Activated naive CD4-positive, alpha-beta T cell treated with anti-CD3 and anti-CD28 coated beads, Interleukin-2, amount 50 U/mL, for 72 hours (primary cell): ENCODE data around the gene LRRIQ1. TPM values are rescaled to one million over a fixed set of nuclear protein-coding genes. Genes with fewer than 3 reads are reported as not detected.
"Not testable (repeated sequence)": the region's sequence is repeated elsewhere in the genome, so short reads cannot be mapped to it uniquely, and the experiment has no call there.

Experiments used
- ATAC-seq, 2 donors: fragments of 150-1000 bp; cut with Tn5 transposase; 2 replicates each; pipeline ENCODE4 v1.10.0; 2021; ENCODE audit warnings: mild to moderate bottlenecking in 2 of 2, moderate library complexity in 2 of 2
- DNase-seq, 2 donors: peaks; one replicate each; pipeline ENCODE4 v3.0.0; 2021 to 2022; ENCODE audit warnings: low spot score in 2 of 2
- H3K27ac Mint-ChIP-seq, 2 donors: one replicate each; pipeline ENCODE4 v1.8.0; 2022; ENCODE audit warnings: mild to moderate bottlenecking in 2 of 2, mixed read lengths in 2 of 2
- H3K36me3 Mint-ChIP-seq, 2 donors: one replicate each; pipeline ENCODE4 v1.8.0; 2022; ENCODE audit warnings: mixed read lengths in 2 of 2
- H3K9me3 Mint-ChIP-seq, 2 donors: one replicate each; pipeline ENCODE4 v1.8.0; 2022; ENCODE audit warnings: mixed read lengths in 2 of 2
- total RNA-seq, 2 donors: library from RNA; stranded (reverse); gene quantifications; one replicate each; pipeline ENCODE4 v1.2.3, GENCODE V29; 2022

Gene LRRIQ1, protein sequence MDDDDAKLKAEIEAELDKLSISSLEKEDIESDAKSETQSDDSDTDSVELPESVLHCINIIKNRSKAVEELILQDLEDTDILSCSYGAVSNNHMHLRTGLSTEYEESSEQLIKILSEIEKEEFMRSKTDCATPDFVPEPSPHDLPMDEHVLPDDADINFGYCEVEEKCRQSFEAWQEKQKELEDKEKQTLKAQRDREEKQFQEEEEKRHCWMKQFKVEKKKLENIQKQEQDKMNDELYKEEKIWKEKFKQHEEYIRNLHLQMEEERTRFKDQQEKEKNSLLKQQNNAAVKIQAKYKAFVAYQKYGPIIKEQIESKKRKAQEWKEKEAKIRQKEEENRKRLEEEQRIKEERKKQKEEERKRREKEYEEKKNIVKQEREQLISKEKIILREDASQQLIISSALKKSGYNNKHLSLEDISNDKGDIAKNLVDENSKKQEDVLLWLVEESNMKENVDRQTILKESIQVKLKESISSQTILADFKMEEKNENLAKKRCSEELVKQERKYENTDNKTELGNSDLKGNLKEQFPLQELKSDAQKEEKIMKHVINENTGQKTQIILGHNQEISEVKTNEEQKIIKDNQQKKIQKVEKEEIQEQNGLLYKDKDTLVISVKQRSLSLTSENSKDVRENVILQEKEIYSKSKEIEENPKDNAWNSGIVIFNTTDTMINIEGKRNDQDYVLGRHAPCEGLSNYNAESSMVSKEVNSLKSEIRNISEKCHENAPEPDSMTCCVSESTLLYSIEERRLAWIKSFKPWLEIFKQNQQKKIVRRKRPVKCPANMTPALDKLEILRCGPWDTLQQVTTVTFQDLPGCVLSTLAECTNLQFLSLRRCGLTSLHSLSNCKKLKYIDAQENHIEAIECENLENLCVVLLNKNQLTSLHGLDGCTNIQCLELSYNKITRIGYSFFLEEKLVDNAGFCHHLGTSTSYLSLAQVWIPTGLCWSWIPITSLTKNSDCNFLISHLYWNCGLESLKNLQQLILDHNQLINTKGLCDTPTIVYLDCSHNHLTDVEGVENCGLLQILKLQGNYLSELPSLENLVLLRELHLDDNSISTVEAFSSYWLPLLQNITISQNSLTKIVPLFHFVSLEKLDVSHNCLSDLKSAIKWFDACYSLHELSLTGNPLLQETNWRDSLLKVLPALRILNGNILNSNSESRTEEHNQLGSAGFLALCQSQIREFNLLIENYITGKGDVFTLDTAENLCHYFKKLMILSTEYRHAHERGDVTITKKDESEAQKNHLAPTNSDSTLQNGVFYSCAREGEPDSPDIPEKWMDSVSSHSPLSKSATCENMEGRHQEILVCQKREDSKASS (N-terminal part only)
- not detected for total RNA-seq

DNA sequence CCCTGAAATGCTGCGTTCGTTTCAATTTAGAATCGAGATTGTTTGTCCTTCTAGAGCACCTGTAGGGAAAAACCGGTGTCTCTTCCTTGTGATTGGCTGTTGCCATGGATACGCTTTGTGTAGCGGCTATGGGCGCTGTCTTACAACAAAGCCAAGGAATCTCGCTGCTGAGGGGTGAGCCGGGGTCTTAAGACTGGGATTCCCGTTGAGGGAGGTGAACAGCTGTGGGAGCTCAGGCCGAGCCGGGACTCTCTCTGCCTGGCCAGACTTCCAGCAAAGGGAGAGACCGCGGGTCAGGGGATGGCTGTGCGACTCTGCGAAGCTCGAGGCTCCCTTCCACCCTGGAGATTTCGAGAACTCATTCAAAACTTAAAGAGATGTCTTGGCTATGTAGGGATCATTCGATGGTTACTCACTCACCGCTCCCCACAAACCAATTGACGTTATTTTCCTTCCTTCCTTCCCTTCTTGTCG, at the start of gene LRRIQ1, which contains the start of gene TSPAN19:
TSS of gene LRRIQ1 (plus strand) at position 118 of the 474 bp plus-strand sequence. CDS start 1,826 bp downstream, outside the sequence.
TSS of gene TSPAN19 (minus strand) at position 44 of the 474 bp plus-strand sequence. CDS start 6,331 bp downstream, outside the sequence.
- Mint-ChIP-seq H3K27ac (no peak within 1 kb of the TSS), H3K36me3 (no peaks in the 10 kb centered on the region), H3K9me3 (no peaks in the 10 kb centered on the region)
- ATAC-seq, result peak in 1 of 2 donors; percentile 77
- DNase-seq, result peak in 1 of 2 donors; percentile 13

DNA sequence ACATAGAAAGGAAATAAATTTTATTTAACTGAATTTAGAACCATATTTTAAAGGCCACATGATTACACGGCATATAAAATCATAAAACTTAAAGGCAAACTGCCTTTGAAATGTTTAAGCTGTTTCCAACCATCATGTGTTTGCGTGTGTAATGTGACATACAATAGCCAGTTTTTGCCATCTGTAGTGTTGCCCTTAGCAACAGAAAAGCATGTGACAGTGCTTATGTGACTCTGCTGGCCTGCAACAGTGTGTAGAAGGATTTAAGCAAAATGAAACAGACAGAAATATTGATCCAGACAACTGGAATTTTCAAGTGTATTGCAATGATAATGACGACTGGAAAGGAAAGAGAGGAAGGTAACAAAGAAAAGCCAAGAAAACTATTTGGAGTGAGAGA, 49.6 kb upstream of the LRRIQ1 start:
- ATAC-seq (no peak), DNase-seq (no peak)
- H3K27ac Mint-ChIP-seq, result no peak overlapping the region
- no peaks in the 10 kb centered on the region for H3K36me3 Mint-ChIP-seq
- no peaks in the 10 kb centered on the region for H3K9me3 Mint-ChIP-seq

DNA sequence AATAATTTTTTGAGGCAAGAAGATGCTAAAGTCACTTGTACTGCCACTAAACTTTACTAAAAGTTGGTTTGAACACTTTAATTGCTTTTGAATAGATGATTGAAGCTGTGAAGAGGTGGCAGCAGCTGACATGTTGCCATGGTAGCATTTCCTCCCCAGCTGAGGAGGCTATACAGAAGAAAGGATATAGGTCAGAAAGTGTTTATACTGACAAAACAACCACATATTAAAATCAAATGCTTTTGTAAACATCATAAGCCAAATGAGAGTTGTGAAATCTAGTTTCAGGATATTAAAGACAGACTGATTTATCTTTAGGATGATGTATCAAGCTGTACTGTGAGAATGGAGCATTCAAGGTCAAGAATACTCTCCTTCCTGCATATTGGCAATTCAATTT, 41.7 kb upstream of the LRRIQ1 start:
- DNase-seq (no peak), ATAC-seq (no peak)
- H3K9me3 Mint-ChIP-seq, result peaks cover 5 to 8% of the 10 kb centered on the region in 2 donors
- H3K36me3 Mint-ChIP-seq, result no peaks in the 10 kb centered on the region
- H3K27ac Mint-ChIP-seq, result no peak overlapping the region

DNA sequence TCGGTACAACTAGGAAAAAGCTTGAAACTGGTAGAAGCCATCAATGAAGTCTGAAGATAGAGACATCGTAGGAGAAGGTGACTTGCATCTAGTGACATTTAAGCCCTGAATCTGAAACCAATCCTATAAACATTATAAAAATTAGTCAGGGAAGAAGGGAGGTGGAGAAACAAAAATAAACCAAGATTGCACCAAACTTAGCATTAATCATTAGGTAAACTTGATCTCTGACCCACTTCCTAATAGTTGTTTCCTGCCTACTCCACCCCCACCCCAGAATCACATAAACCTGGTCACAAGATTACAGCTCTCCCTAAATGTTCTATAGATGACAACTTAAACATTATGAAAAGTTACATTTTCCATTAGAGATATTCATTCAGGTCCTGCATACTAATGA, 40.5 kb upstream of the LRRIQ1 start:
- peaks cover 5 to 8% of the 10 kb centered on the region in 2 donors for H3K9me3 Mint-ChIP-seq
- no peak for ATAC-seq
- DNase-seq, result no peak
- H3K27ac Mint-ChIP-seq, result no peak overlapping the region
- no peaks in the 10 kb centered on the region for H3K36me3 Mint-ChIP-seq

DNA sequence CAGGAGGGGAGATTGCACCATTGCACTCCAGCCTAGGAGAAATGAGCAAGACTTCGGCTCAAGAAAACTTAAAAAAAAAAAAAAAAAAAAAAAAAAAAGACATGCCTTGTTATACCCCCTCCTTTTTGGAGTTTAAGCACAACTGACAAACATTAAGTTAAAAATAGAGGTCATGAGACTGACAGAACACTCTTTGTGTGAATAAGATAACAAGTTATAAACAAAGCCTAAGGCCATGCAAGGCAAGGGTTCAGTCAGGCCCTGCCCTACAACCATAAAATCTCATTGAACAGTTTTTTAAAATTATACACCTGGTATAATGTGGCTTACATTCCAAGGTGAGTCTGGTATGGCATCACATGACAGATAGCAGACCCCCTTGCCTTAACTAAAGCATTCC, 39.4 kb upstream of the LRRIQ1 start:
- no peak overlapping the region for H3K27ac Mint-ChIP-seq
- peaks cover 5 to 8% of the 10 kb centered on the region in 2 donors for H3K9me3 Mint-ChIP-seq
- ATAC-seq (no peak), DNase-seq (no peak)
- H3K36me3 Mint-ChIP-seq, result no peaks in the 10 kb centered on the region

DNA sequence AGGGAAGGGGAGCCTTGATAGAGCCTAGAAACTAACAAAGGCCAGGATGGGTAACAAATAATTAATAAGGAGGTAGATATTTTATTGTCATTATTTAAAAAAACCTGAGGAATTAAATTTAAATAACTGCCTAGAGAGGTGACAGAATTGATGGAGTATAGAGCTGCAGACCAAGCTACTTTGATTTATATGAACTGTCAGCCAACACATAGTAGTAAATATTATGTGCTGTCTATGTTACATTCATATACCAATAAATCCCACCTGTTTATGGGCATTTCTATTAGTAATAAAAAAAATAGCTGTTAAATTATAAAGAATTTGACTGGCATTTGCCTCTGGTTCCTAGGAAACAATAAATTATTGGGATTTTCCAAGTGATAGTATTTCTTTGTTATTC, 37.8 kb upstream of the LRRIQ1 start:
- no peak for DNase-seq
- Mint-ChIP-seq H3K9me3 (peaks cover 12 to 13% of the 10 kb centered on the region in 2 donors), H3K27ac (no peak overlapping the region), H3K36me3 (no peaks in the 10 kb centered on the region)
- no peak for ATAC-seq

DNA sequence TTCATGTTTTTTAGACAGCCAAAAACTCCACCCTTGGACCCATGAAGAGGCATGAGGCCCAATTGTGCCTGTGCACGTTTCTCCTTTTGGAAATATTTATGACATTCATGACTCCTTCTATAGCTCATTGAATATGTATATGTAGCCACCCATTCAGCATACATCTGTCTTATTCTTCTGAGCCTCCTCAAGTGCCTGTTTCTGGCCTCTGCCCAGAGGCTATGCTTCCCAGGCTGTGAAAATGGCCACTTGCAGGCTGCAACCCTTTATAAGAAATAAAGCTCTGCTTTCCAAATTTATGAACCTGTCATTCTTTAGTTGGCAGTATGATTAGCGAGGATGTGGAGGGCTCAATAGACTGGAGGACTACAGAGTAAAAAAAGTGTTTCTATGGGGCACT, 35.4 kb upstream of the LRRIQ1 start:
- DNase-seq (no peak), ATAC-seq (no peak)
- Mint-ChIP-seq H3K9me3 (peaks cover 7 to 9% of the 10 kb centered on the region in 2 donors), H3K27ac (no peak overlapping the region), H3K36me3 (no peaks in the 10 kb centered on the region)

DNA sequence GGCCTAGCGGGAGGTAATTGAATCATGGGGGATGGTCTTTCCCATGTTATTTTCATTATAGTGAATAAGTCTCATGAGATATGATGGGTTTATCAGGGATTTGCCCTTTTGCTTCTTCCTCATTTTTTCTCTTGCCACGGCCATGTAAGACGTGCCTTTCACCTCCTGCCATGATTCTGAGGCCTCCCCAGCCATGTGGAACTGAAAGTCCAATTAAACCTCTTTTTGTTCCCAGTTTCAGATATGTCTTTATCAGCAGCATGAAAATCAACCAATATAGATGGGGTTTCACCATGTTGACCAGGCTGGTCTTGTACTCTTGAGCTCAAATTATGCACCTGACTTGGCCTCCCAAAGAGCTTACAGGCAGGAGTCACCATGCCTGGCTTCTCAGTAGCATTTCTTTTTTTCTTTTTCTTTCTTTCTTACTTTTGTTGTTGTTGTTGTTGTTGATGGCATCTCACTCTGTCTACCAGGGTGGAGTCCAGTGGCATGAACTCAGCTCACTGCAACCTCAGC, 33.3 kb upstream of the LRRIQ1 start:
- ATAC-seq (no peak), DNase-seq (no peak)
- Mint-ChIP-seq H3K27ac (no peak overlapping the region), H3K9me3 (peaks cover 7 to 14% of the 10 kb centered on the region in 2 donors), H3K36me3 (no peaks in the 10 kb centered on the region)

DNA sequence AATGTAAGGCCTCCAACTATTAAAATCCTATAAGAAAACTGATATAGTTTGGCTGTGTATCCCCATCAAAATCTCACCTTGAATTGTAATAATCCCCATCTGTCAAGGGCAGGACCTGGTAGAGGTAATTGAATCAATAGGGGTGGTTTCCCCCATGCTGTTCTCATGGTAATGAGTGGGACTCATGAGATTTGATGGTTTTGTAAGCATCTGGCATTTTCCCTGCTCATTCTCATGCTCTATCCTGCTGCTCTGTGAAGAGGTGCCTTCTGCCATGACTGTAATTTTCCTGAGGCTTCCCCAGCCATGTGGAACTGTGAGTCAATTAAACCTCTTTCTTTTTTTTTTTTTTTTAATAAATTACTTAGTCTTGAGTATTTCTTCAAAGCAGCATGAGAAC, 31.9 kb upstream of the LRRIQ1 start:
- ATAC-seq (no peak), DNase-seq (no peak)
- Mint-ChIP-seq H3K9me3 (peaks cover 7 to 10% of the 10 kb centered on the region in 2 donors), H3K36me3 (no peaks in the 10 kb centered on the region), H3K27ac (no peak overlapping the region)

DNA sequence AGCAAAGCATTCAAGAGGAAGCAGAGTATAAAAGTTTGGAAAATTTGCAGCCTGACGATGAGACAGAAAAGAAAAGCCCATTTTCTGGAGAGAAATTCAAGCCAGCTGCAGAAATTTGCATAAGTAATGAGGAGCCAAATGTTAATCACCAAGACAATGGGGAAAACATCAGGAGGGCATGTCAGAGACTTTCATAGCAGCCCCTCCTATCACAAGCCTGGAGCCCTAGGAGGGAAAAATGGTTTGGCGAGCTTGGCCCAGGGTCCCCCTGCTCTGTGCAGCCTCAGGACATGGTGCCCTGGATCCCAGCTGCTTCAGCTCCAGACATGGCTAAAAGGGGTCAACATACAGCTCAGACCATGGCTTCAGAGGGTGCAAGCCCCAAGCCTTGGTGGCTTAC, 31.1 kb upstream of the LRRIQ1 start:
- peaks cover 7 to 10% of the 10 kb centered on the region in 2 donors for H3K9me3 Mint-ChIP-seq
- not testable (repeated sequence) for H3K36me3 Mint-ChIP-seq, H3K27ac Mint-ChIP-seq, ATAC-seq, DNase-seq

DNA sequence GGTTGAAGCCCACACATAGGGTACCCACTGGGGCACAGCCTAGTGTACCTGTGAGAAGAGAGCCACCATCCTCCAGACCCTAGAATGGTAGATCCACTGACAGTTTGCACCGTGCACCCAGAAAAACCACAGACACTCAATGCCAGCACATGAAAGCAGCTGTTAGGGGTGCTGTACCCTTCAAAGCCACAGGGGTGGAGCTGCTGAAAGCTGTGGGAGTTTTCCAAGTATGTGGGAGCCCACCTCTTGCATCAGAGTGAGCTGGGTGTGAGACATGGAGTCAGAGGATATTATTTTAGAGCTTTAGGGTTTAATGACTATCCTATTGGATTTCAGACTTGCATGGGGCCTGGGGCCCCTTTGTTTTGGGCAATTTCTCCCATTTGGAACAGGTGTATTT, 30.5 kb upstream of the LRRIQ1 start:
- ATAC-seq (no peak), DNase-seq (no peak)
- H3K9me3 Mint-ChIP-seq, result peaks cover 7 to 10% of the 10 kb centered on the region in 2 donors
- H3K27ac Mint-ChIP-seq, result no peak overlapping the region
- H3K36me3 Mint-ChIP-seq, result no peaks in the 10 kb centered on the region

DNA sequence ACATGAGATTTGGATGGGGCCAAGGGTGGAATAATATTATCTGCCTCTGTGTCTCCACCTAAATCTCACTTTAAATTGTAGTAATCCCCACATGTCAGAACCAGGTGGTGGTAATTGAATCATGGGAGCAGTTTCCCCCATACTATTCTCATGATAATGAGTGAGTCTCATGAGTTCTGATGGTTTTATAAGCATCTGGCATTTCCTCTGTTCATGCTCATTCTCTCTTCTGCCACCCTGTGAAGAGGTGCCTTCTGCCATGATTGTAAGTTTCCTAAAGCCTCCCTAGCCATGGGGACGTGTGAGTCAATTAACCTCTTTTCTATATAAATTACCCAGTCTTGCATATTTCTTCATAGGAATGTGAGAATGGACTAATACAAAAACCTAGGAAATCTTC, 29.9 kb upstream of the LRRIQ1 start:
- H3K9me3 Mint-ChIP-seq, result peaks cover 7 to 10% of the 10 kb centered on the region in 2 donors
- H3K27ac Mint-ChIP-seq, result no peak overlapping the region
- no peak for ATAC-seq
- no peaks in the 10 kb centered on the region for H3K36me3 Mint-ChIP-seq
- DNase-seq, result no peak

DNA sequence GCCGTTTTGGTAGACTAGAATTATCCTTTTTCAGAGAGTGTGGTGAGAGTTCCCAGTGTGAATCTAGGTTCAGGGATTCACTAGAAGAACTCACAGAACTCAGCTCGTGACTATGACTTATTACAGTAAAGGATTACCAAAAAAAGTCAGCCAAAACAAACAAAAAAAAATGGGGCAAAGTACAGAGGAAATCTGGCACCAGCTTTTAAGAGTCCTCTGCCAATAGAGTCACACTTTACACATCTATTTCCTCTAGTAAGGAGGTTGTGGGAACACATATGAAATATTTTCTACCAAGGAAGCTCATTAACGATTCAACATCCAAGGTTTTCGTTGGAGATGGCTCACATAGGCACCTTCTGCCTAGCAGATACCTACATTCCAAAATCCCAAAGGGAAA, 28.3 kb upstream of the LRRIQ1 start:
- Mint-ChIP-seq H3K36me3 (no peaks in the 10 kb centered on the region), H3K27ac (no peak overlapping the region), H3K9me3 (peaks cover 3 to 6% of the 10 kb centered on the region in 2 donors)
- ATAC-seq (no peak), DNase-seq (no peak)

DNA sequence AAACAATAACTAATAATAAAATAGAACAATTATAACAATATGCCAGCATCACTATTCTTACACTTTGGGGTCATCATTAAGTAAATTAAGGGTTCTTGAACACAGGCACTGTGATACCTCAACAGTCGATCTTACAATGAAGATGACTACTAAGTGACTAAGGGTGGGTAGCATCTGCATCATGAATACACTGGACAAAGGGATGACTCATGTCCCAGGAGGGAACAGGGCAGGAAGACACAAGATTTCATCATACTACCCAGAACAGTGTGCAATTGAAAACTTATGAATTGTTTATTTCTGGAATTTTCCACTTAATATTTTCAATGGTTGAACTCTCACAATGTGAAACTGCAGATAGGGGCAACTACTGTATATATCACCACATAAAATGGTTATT, 19.7 kb upstream of the LRRIQ1 start:
- Mint-ChIP-seq H3K36me3 (no peaks in the 10 kb centered on the region), H3K27ac (no peak overlapping the region), H3K9me3 (no peaks in the 10 kb centered on the region)
- DNase-seq, result no peak
- ATAC-seq, result no peak

DNA sequence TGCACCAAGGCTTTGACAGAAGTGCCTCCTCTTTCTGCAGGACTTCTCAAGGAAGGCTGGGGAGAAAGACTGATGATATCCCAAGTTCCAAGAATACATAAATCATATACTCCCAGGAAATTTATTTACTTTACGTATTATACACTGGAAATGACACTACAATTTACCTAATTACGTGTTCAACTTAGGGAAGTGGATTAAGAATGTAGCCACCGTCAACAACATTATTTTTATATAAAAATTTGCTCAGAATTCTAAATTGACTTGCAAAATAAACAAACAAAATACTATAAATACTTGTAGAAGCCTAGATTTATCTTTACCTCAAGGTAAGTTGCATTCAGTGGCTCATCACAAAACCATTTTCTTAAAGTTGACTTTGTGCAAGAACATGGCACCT, 19.0 kb upstream of the LRRIQ1 start:
- DNase-seq (no peak), ATAC-seq (no peak)
- no peak overlapping the region for H3K27ac Mint-ChIP-seq
- H3K36me3 Mint-ChIP-seq, result no peaks in the 10 kb centered on the region
- no peaks in the 10 kb centered on the region for H3K9me3 Mint-ChIP-seq

DNA sequence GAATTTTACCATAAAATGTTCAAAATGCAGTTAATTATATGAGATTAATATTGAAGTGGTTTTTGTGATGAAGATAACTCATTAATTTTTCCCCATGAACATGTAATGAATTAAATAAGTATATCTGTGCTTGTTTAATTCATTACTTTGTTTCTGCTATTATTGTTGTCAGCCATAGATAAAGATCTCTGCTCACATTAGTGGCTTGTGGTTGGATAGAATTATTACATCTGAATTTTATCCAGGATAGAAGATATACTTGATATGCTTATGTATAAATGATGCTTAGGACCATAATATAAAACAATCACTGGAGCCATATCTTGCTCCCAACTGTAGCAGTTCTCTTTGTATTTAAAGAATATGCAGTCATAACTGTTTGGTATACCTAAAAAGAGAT, 18.5 kb upstream of the LRRIQ1 start:
- no peak overlapping the region for H3K27ac Mint-ChIP-seq
- DNase-seq, result no peak
- H3K9me3 Mint-ChIP-seq, result no peaks in the 10 kb centered on the region

More for the DNA sequence above, 18.5 kb upstream of the LRRIQ1 start:
- ATAC-seq, result no peak
- no peaks in the 10 kb centered on the region for H3K36me3 Mint-ChIP-seq
